ENCODE results near the gene HS1BP3.

HS1BP3 gene

GRCh38 chr2:20650877-20651730, at the start of gene HS1BP3:
Gene HS1BP3, minus strand, starts transcription at chr2:20651098. Its CDS starts 35 bp downstream, at chr2:20651063.
- peak; percentile 94 for DNase-seq

- no peak for DNase-seq
These were observed 48.2 kb upstream of the HS1BP3 start for GRCh38 chr2:20698916-20699613.

- no peak for DNase-seq
These were observed 46.5 kb upstream of the HS1BP3 start for GRCh38 chr2:20697322-20697934.

- DNase-seq: no peak
These were observed 45.5 kb upstream of the HS1BP3 start for GRCh38 chr2:20696366-20696765.

- DNase-seq: no peak
These were observed 42.4 kb upstream of the HS1BP3 start for GRCh38 chr2:20693317-20693716.

GRCh38 chr2:20692081-20692480, 41.2 kb upstream of the HS1BP3 start:
- no peak for DNase-seq

- DNase-seq: no peak
These were observed 40.3 kb upstream of the HS1BP3 start for GRCh38 chr2:20691076-20691734.

- no peak for DNase-seq
These were observed 38.7 kb upstream of the HS1BP3 start for GRCh38 chr2:20689428-20690264.

GRCh38 chr2:20687260-20687832, 36.4 kb upstream of the HS1BP3 start:
- no peak for DNase-seq

- DNase-seq: no peak
These were observed 33.7 kb upstream of the HS1BP3 start for GRCh38 chr2:20684581-20685063.

GRCh38 chr2:20682167-20682920, 31.4 kb upstream of the HS1BP3 start:
- DNase-seq: no peak

GRCh38 chr2:20680744-20681375, 30.0 kb upstream of the HS1BP3 start:
- DNase-seq: no peak

GRCh38 chr2:20678780-20679179, 27.9 kb upstream of the HS1BP3 start:
- no peak for DNase-seq

GRCh38 chr2:20678086-20678395, 27.1 kb upstream of the HS1BP3 start:
- DNase-seq: no peak

- DNase-seq: no peak
These were observed 26.6 kb upstream of the HS1BP3 start for GRCh38 chr2:20677301-20678085.

- no peak for DNase-seq
These were observed 25.7 kb upstream of the HS1BP3 start for GRCh38 chr2:20676353-20677215.

GRCh38 chr2:20675701-20676352, 24.9 kb upstream of the HS1BP3 start:
- no peak for DNase-seq

GRCh38 chr2:20674974-20675679, 24.2 kb upstream of the HS1BP3 start:
- no peak for DNase-seq
